K562 (cell line): Measurements from ENCODE around the gene ARHGAP28. TPM values are rescaled to one million over a fixed set of nuclear protein-coding genes. Genes with fewer than 3 reads are reported as not detected.

Experiments used
- ATAC-seq: fragments of 200-7000 bp; cut with Tn5 transposase; 3 replicates; pipeline ENCODE4 v1.9.1; 2020; ENCODE audit warnings: moderate library complexity
- BruUV-seq: library from RNA; stranded (reverse); fragments of 400-500 nt; replicated peaks from 2 replicates; lab custom pipeline; 2021; lab: Mats Ljungman, UMichigan
- CTCF ChIA-PET: fragments of 300-600 bp; formaldehyde crosslinking; extraction: SDS; loops from one replicate; lab custom pipeline; 2021; ENCODE audit warnings: low intra/inter-chr PET ratio; lab: Yijun Ruan, JAX
- POLR2A ChIA-PET: fragments of 300-600, 350-650 bp; sonication (Branson Sonifier 250); formaldehyde crosslinking; extraction: SDS; loops from one replicate; lab custom pipeline; 2021; ENCODE audit warnings: antibody characterized with exemption, inconsistent platforms; lab: Yijun Ruan, JAX
- DNase-seq, 4 experiments: peaks; one replicate each; pipeline versions ENCODE4 v3.0.0 to v3.0.0-alpha.2; 2011 to 2018; ENCODE audit warnings: low spot score in 3 of 4, mixed read lengths in 3 of 4; ENCODE audit errors: extremely low read depth in 1 of 4
- FAIRE-seq: peaks from 2 replicates; lab custom pipeline; 2011; peaks lifted over from hg19 to GRCh38; lab: Jason Lieb, UNC
- H2AFZ ChIP-seq: 2 replicates; pipeline ENCODE4 v1.6.0; 2011; ENCODE audit warnings: low read depth, low read length, control low read depth, inconsistent platforms
- H3K27ac ChIP-seq: fragments of 200-600 bp; 3 replicates; pipeline ENCODE4 v1.8.0; 2011; ENCODE audit warnings: low read depth, mild to moderate bottlenecking, control low read depth, inconsistent platforms, low read length, moderate library complexity, mixed read lengths; ENCODE audit errors: extremely low read depth
- H3K27me3 ChIP-seq, 2 experiments: fragments of 300-600 bp in 1 of 2; 2 replicates in 1 of 2; 3 replicates in 1 of 2; pipeline versions ENCODE4 v1.6.0 to v1.8.0; 2011; ENCODE audit warnings: inconsistent platforms in 2 of 2, low read length in 2 of 2, mild to moderate bottlenecking in 1 of 2, mixed read lengths in 1 of 2, moderate library complexity in 1 of 2; ENCODE audit not compliant: control insufficient read depth in 2 of 2, insufficient read depth in 2 of 2
- H3K36me3 ChIP-seq: fragments of 300-600 bp; 3 replicates; pipeline ENCODE4 v1.8.0; 2011; ENCODE audit warnings: mild to moderate bottlenecking, low read length, inconsistent platforms; ENCODE audit not compliant: control insufficient read depth, insufficient read depth
- H3K4me1 ChIP-seq, 2 experiments: fragments of 200-600 bp in 1 of 2; replicated peaks in 1 of 2; 2 replicates in 1 of 2; 3 replicates in 1 of 2; pipeline versions ENCODE4 v1.5.1 to v1.8.0; 2011; ENCODE audit warnings: inconsistent platforms in 2 of 2, low read length in 2 of 2, mild to moderate bottlenecking in 1 of 2, mixed read lengths in 1 of 2, moderate library complexity in 1 of 2; ENCODE audit not compliant: control insufficient read depth in 2 of 2, insufficient read depth in 2 of 2
- H3K4me2 ChIP-seq: 2 replicates; pipeline ENCODE4 v1.6.1; 2011; ENCODE audit warnings: low read length, control low read depth, inconsistent platforms, mixed read lengths; ENCODE audit not compliant: insufficient read depth
- H3K4me3 ChIP-seq: fragments of 200-600 bp; sonication (generic), shearing (Covaris generic); 2 replicates; pipeline ENCODE4 v1.5.1; 2016; ENCODE audit warnings: control low read depth, inconsistent platforms
- H3K79me2 ChIP-seq: fragments of 200-600 bp; 3 replicates; pipeline ENCODE4 v1.8.0; 2011; ENCODE audit warnings: low read length, inconsistent platforms; ENCODE audit not compliant: control insufficient read depth, insufficient read depth
- H3K9ac ChIP-seq, 2 experiments: 2 replicates each; pipeline versions ENCODE4 v1.6.0 to v1.6.1; 2011; ENCODE audit warnings: low read depth in 2 of 2, low read length in 2 of 2, control low read depth in 1 of 2, inconsistent platforms in 1 of 2, mild to moderate bottlenecking in 1 of 2, mixed read lengths in 1 of 2; ENCODE audit not compliant: insufficient read depth in 1 of 2
- H3K9me1 ChIP-seq: one replicate; pipeline ENCODE4 v1.6.0; 2011; ENCODE audit warnings: inconsistent platforms, mild to moderate bottlenecking, low read length, moderate library complexity; ENCODE audit not compliant: control insufficient read depth, insufficient read depth
- H3K9me3 ChIP-seq: replicated peaks from 2 replicates; pipeline ENCODE4 v1.5.1; 2011; ENCODE audit warnings: low read depth, low read length, inconsistent platforms; ENCODE audit not compliant: control insufficient read depth, insufficient read depth
- H4K20me1 ChIP-seq: replicated peaks from 2 replicates; pipeline ENCODE4 v1.6.1; 2011; ENCODE audit warnings: low read length, inconsistent platforms, mixed read lengths; ENCODE audit not compliant: control insufficient read depth, insufficient read depth
- ZNF311 ChIP-seq: fragments of 250-450 bp; sonication (Bioruptor Pico); IDR thresholded peaks from 2 replicates; pipeline ENCODE4 v1.4.0; 2020; ENCODE audit warnings: mild to moderate bottlenecking, moderate library complexity
- ZNF431 ChIP-seq: sonication (generic); formaldehyde crosslinking; IDR thresholded peaks from 2 replicates; pipeline ENCODE4 v1.8.0; 2022; ENCODE audit warnings: mild to moderate bottlenecking, missing genetic modification reagents
- ZNF766 ChIP-seq: fragments of 200-800 bp; sonication (Bioruptor generic); conservative IDR thresholded peaks from 2 replicates; pipeline ENCODE4 v1.6.1; 2016; ENCODE audit warnings: missing genetic modification characterization, missing compliant biosample characterization
- WGBS: fragments of 100-300 bp; shearing (Covaris generic); methylation state at CpG from one replicate; pipeline ENCODE4 v1.1.6; 2016; ENCODE audit warnings: low coverage, mixed read lengths; ENCODE audit not compliant: insufficient coverage; ENCODE audit errors: missing lambda C conversion rate; 5-methylcytosine and 5-hydroxymethylcytosine counted together
- in situ Hi-C: fragments of 300-500 bp; cut with MboI; formaldehyde crosslinking; loops from 4 replicates; pipeline ENCODE4 v1.15.0; 2018; ENCODE audit warnings: inconsistent platforms, mixed read lengths
- intact Hi-C: fragments of 100-400 bp; cut with micrococcal nuclease; formaldehyde crosslinking; loops from 2 replicates; pipeline ENCODE4 v1.14.2; 2022
- polyA plus RNA-seq, 8 experiments: library from polyadenylated mRNA; depleted of rRNA in 4 of 8; stranded (reverse) in 5 of 8; unstranded in 3 of 8; fragments of >200 nt; fragmentation: Nextera tagmentation in 2 of 8; fragmentation: Illumina TruSeq in 1 of 8; extraction: Ambion mirVana in 2 of 8; extraction: Trizol in 1 of 8; gene quantifications; 2 replicates each; pipeline versions ENCODE4 v1.2.1 to v1.2.3, GENCODE V29; 2011 to 2014; ENCODE audit warnings: inconsistent platforms in 1 of 8, missing spikeins in 1 of 8
- total RNA-seq, 7 experiments: library from RNA; depleted of rRNA in 6 of 7; stranded (reverse); fragments of >200 nt in 6 of 7; fragmentation: Illumina TruSeq in 2 of 7; extraction: Trizol in 2 of 7; gene quantifications; 2 replicates each; pipeline versions ENCODE4 v1.2.1 to v1.2.3, GENCODE V29; 2011 to 2021; ENCODE audit warnings: low replicate concordance in 1 of 7
- TF ChIP-seq, protein P1 (sequence below): fragments of 450-650 bp; IDR thresholded peaks from 2 replicates; pipeline ENCODE4 v1.6.1; 2016; ENCODE audit warnings: mild to moderate bottlenecking, moderate library complexity

Gene ARHGAP28
- total and polyA plus RNA-seq, 9 of the 15 experiments (the other 6 are each of a cell fraction or from before 2014, with no cell fraction given), result 0.93 to 5.9 (median 5.0) TPM

DNA sequence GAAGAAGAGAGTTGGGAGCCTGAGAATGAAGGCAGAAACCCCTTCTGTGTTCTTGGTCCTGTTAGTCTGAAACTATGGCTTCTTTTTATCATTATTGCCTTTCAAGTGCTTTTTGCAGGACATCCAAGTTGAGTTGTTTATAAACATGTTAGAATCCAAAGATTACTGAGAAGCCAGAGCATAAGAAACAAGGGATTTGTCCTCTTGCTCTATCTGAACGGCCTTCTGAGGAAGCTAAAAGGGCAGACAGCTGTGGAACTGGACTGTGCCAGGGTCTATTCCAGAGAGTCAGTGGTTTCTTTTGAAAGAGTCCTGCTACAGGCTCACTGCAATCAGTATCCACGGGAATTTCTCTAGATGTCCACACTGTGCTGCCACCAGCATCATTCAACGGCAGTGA is 86.6 kb downstream of the ARHGAP28 start:
- Histone ChIP-seq H4K20me1 (no peaks in the 10 kb centered on the region), H2AFZ (no peak overlapping the region), H3K27ac (no peak overlapping the region), H3K4me1 (no peaks in the 10 kb centered on the region), H3K79me2 (no peaks in the 10 kb centered on the region), H3K9ac (no peak overlapping the region), H3K27me3 (no peaks in the 10 kb centered on the region)
- ChIA-PET POLR2A (interaction anchor here (1.2 kb wide), 1 partner anchor 11 kb away, joined by 3 read pairs; no protein-coding TSS in a partner anchor), CTCF (no interaction called here)
- no peak for ATAC-seq
- no peak for DNase-seq
- TF ChIP-seq ZNF431 (no peak), ZNF311 (CRISPR knock-in tag) (no peak), ZNF766 (CRISPR knock-in tag) (no peak)
- TF ChIP-seq, protein P1, sequence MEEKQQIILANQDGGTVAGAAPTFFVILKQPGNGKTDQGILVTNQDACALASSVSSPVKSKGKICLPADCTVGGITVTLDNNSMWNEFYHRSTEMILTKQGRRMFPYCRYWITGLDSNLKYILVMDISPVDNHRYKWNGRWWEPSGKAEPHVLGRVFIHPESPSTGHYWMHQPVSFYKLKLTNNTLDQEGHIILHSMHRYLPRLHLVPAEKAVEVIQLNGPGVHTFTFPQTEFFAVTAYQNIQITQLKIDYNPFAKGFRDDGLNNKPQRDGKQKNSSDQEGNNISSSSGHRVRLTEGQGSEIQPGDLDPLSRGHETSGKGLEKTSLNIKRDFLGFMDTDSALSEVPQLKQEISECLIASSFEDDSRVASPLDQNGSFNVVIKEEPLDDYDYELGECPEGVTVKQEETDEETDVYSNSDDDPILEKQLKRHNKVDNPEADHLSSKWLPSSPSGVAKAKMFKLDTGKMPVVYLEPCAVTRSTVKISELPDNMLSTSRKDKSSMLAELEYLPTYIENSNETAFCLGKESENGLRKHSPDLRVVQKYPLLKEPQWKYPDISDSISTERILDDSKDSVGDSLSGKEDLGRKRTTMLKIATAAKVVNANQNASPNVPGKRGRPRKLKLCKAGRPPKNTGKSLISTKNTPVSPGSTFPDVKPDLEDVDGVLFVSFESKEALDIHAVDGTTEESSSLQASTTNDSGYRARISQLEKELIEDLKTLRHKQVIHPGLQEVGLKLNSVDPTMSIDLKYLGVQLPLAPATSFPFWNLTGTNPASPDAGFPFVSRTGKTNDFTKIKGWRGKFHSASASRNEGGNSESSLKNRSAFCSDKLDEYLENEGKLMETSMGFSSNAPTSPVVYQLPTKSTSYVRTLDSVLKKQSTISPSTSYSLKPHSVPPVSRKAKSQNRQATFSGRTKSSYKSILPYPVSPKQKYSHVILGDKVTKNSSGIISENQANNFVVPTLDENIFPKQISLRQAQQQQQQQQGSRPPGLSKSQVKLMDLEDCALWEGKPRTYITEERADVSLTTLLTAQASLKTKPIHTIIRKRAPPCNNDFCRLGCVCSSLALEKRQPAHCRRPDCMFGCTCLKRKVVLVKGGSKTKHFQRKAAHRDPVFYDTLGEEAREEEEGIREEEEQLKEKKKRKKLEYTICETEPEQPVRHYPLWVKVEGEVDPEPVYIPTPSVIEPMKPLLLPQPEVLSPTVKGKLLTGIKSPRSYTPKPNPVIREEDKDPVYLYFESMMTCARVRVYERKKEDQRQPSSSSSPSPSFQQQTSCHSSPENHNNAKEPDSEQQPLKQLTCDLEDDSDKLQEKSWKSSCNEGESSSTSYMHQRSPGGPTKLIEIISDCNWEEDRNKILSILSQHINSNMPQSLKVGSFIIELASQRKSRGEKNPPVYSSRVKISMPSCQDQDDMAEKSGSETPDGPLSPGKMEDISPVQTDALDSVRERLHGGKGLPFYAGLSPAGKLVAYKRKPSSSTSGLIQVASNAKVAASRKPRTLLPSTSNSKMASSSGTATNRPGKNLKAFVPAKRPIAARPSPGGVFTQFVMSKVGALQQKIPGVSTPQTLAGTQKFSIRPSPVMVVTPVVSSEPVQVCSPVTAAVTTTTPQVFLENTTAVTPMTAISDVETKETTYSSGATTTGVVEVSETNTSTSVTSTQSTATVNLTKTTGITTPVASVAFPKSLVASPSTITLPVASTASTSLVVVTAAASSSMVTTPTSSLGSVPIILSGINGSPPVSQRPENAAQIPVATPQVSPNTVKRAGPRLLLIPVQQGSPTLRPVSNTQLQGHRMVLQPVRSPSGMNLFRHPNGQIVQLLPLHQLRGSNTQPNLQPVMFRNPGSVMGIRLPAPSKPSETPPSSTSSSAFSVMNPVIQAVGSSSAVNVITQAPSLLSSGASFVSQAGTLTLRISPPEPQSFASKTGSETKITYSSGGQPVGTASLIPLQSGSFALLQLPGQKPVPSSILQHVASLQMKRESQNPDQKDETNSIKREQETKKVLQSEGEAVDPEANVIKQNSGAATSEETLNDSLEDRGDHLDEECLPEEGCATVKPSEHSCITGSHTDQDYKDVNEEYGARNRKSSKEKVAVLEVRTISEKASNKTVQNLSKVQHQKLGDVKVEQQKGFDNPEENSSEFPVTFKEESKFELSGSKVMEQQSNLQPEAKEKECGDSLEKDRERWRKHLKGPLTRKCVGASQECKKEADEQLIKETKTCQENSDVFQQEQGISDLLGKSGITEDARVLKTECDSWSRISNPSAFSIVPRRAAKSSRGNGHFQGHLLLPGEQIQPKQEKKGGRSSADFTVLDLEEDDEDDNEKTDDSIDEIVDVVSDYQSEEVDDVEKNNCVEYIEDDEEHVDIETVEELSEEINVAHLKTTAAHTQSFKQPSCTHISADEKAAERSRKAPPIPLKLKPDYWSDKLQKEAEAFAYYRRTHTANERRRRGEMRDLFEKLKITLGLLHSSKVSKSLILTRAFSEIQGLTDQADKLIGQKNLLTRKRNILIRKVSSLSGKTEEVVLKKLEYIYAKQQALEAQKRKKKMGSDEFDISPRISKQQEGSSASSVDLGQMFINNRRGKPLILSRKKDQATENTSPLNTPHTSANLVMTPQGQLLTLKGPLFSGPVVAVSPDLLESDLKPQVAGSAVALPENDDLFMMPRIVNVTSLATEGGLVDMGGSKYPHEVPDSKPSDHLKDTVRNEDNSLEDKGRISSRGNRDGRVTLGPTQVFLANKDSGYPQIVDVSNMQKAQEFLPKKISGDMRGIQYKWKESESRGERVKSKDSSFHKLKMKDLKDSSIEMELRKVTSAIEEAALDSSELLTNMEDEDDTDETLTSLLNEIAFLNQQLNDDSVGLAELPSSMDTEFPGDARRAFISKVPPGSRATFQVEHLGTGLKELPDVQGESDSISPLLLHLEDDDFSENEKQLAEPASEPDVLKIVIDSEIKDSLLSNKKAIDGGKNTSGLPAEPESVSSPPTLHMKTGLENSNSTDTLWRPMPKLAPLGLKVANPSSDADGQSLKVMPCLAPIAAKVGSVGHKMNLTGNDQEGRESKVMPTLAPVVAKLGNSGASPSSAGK, result no peak
- TF ChIP-seq, all 486 proteins: peak for 0
- H3K9me1 ChIP-seq, result no peaks in the 10 kb centered on the region
- no peaks in the 10 kb centered on the region for H3K36me3 ChIP-seq
- no TSS peak for BruUV-seq
- intact Hi-C loops, result no loop called here
- in situ Hi-C loops, result no loop called here
- H3K4me3 ChIP-seq, result no peak overlapping the region
- FAIRE-seq, result no peak
- WGBS, result 2% methylated on average over 3 of the region's 3 CpGs
- no peaks in the 10 kb centered on the region for H3K9me3 ChIP-seq
- no peak overlapping the region for H3K4me2 ChIP-seq
